Vagina (tissue), 2 donors: Measurements from ENCODE around the gene PPFIA2. TPM values are rescaled to one million over a fixed set of nuclear protein-coding genes. Genes with fewer than 3 reads are reported as not detected.

Experiments
- DNase-seq, 2 donors: peaks; one replicate each; pipeline ENCODE4 v3.0.0-alpha.2; 2017; ENCODE audit errors: extremely low spot score in 2 of 2
- H3K27ac ChIP-seq: fragments of 200-600 bp; sonication (generic); one replicate; pipeline ENCODE4 v1.5.1; 2019
- H3K27me3 ChIP-seq: fragments of 200-600 bp; sonication (generic); one replicate; pipeline ENCODE4 v1.5.1; 2019
- H3K36me3 ChIP-seq, 2 donors: fragments of 200-600 bp; sonication (generic); one replicate each; pipeline ENCODE4 v1.5.1; 2017 to 2019
- H3K4me1 ChIP-seq: fragments of 200-600 bp; sonication (generic); one replicate; pipeline ENCODE4 v1.5.1; 2019
- H3K4me3 ChIP-seq, 2 donors: fragments of 200-600 bp; sonication (generic); 1 replicate in 1 of 2; 2 replicates in 1 of 2; pipeline ENCODE4 v1.5.1; 2016 to 2019
- H3K9me3 ChIP-seq: fragments of 200-600 bp; sonication (generic); one replicate; pipeline ENCODE4 v1.5.1; 2019
- POLR2A ChIP-seq, 2 donors: fragments of 450-650 bp; IDR thresholded peaks; one replicate each; pipeline ENCODE4 v1.6.1; 2017; ENCODE audit warnings: antibody characterized with exemption in 2 of 2, mild to moderate bottlenecking in 2 of 2, moderate library complexity in 2 of 2
- POLR2AphosphoS5 ChIP-seq, 2 donors: sonication (generic); formaldehyde crosslinking; IDR thresholded peaks; one replicate each; pipeline ENCODE4 v1.9.0; 2017; ENCODE audit warnings: antibody characterized with exemption in 2 of 2, mild to moderate bottlenecking in 2 of 2, low read depth in 1 of 2; ENCODE audit not compliant: insufficient read depth in 1 of 2
- intact Hi-C: fragments of 100-400 bp; cut with DNase I; formaldehyde crosslinking; loops from one replicate; pipeline ENCODE4 v1.15.1; 2023
- total RNA-seq: library from RNA; depleted of rRNA; stranded (reverse); fragments of >200 nt; gene quantifications from one replicate; pipeline ENCODE4 v1.2.3, GENCODE V29; 2016
- TF ChIP-seq, protein P1 (sequence below), 3 experiments: fragments of 450-650 bp in 2 of 3; fragments of 200-600 bp in 1 of 3; sonication (generic) in 1 of 3; IDR thresholded peaks; one replicate each; pipeline ENCODE4 v1.5.1; 2017 to 2019; ENCODE audit warnings: antibody characterized with exemption in 3 of 3, mild to moderate bottlenecking in 2 of 3, moderate library complexity in 2 of 3

The PPFIA2 gene
- total RNA-seq, 1 donor from 2014 or later: 5.2 TPM

DNA sequence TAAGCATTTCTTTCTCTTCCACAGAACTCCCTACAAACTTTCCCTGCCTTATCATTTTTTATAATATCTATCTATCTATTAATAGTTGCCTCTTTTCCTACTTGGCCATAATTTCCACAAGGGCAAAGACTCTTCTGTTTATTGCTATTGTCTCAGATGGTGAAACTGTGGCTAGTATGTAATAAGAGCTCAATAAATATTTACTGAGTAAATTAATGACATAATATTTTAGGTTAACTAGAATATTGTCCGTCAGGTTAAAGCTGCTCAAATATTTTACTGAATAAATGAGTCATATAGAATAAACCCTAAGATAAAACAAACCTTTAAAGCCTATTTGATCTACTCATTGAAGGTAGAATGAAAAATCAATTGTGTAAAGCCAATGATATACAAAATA is 240.5 kb downstream of the PPFIA2 start:
- H3K9me3 ChIP-seq: no peaks in the 10 kb centered on the region
- no peak overlapping the region for H3K27ac ChIP-seq
- H3K27me3 ChIP-seq: no peaks in the 10 kb centered on the region
- no peak for DNase-seq
- no peak for TF ChIP-seq POLR2A (IDR thresholded peaks at IDR 0.05)
- no peak for TF ChIP-seq POLR2AphosphoS5 (IDR thresholded peaks at IDR 0.05; ENCODE audit: insufficient read depth in 1 of 2, low read depth in 1 of 2)
- TF ChIP-seq, protein P1, sequence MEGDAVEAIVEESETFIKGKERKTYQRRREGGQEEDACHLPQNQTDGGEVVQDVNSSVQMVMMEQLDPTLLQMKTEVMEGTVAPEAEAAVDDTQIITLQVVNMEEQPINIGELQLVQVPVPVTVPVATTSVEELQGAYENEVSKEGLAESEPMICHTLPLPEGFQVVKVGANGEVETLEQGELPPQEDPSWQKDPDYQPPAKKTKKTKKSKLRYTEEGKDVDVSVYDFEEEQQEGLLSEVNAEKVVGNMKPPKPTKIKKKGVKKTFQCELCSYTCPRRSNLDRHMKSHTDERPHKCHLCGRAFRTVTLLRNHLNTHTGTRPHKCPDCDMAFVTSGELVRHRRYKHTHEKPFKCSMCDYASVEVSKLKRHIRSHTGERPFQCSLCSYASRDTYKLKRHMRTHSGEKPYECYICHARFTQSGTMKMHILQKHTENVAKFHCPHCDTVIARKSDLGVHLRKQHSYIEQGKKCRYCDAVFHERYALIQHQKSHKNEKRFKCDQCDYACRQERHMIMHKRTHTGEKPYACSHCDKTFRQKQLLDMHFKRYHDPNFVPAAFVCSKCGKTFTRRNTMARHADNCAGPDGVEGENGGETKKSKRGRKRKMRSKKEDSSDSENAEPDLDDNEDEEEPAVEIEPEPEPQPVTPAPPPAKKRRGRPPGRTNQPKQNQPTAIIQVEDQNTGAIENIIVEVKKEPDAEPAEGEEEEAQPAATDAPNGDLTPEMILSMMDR (IDR thresholded peaks at IDR 0.05): no peak
- intact Hi-C loops: no loop called here
- H3K4me3 ChIP-seq: no peak overlapping the region
- no peaks in the 10 kb centered on the region for H3K4me1 ChIP-seq
- H3K36me3 ChIP-seq: no peaks in the 10 kb centered on the region

DNA sequence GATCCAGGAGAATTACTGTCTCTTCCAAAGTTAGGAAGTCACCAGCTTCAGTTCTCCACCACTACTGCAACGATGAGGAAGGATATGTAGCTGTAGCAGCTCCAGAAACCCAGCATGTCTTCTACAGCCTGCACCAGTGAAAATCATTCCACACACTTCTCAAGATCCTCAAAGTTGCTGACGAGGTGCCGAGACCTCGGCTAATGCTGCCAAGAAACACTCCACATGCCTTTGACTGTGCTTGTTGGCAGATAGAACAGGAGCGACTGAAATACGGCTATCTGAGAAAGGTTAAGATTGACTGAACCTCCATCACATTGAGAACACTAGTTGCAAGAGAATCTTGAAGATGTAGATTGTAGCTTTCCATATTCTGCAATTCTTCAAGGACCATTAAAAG is 241.9 kb downstream of the PPFIA2 start:
- Histone ChIP-seq H3K27me3 (no peaks in the 10 kb centered on the region), H3K4me1 (no peaks in the 10 kb centered on the region), H3K36me3 (no peaks in the 10 kb centered on the region), H3K9me3 (no peaks in the 10 kb centered on the region), H3K27ac (no peak overlapping the region), H3K4me3 (no peak overlapping the region)
- TF ChIP-seq, protein P1 (IDR thresholded peaks at IDR 0.05): no peak
- TF ChIP-seq POLR2AphosphoS5 (IDR thresholded peaks at IDR 0.05; ENCODE audit: insufficient read depth in 1 of 2, low read depth in 1 of 2) (no peak), POLR2A (IDR thresholded peaks at IDR 0.05) (no peak)
- intact Hi-C loops: no loop called here
- DNase-seq: no peak

DNA sequence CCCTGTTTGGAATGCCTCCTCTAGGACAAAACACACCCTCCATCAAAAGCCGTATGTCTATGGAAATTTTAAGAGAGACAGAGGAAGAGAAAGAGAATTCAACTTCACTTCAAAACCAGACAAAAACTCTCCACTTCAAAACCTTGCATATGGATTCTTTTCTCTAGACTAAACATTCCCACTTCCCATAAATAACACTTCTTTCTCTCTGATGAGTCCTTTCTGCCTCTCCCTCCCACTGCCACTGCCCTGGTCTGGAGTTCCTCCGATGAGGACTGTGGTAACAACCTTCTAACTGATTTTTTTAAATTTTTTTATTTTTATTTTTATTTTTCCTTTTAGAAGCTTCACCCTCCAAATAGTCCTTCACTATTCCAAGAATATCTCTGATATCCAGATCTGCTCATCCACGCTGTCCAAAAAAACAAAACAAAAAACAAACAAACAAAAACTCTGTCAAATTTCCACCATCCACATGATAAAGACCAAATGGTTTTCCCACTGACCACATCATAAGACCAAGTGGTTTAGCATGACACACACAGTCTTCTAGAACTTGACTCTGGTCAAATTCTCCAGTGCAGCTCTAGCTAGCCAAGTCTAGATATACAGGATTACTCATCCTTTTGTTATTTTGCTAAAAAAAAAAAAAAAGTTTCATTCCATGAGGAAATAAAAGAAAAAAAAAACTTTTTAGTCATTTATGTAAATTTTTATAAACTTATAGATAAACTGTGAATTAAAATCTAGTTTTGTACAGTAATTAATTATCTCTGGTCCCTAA is 256.0 kb downstream of the PPFIA2 start:
- H3K27me3 ChIP-seq: no peaks in the 10 kb centered on the region
- intact Hi-C loops: no loop called here
- no peaks in the 10 kb centered on the region for H3K4me1 ChIP-seq
- DNase-seq: no peak
- H3K9me3 ChIP-seq: no peaks in the 10 kb centered on the region
- no peaks in the 10 kb centered on the region for H3K36me3 ChIP-seq
- H3K4me3 ChIP-seq: no peak overlapping the region
- TF ChIP-seq POLR2AphosphoS5 (IDR thresholded peaks at IDR 0.05; ENCODE audit: insufficient read depth in 1 of 2, low read depth in 1 of 2): no peak
- TF ChIP-seq, protein P1 (IDR thresholded peaks at IDR 0.05): no peak
- TF ChIP-seq POLR2A (IDR thresholded peaks at IDR 0.05): no peak
- H3K27ac ChIP-seq: no peak overlapping the region

DNA sequence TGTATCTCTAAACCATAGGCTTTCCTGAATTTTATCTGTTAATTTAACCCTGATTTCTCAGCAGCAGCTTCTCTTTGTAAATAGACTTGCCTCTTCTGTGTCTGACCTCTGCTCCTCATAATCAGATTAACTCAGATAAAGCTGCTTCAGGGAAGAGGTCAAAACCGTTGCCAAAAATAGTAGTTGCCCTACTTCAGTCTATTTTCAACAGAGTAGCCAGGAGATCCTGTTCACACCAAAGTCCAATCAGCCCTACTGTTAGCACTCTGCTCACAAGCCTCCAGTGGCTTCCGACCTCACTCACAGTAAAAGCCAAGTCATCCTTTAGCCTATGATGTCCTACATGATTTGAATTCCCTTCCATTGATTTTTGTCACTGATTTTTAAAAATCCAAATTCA is 258.4 kb downstream of the PPFIA2 start:
- TF ChIP-seq POLR2AphosphoS5 (IDR thresholded peaks at IDR 0.05; ENCODE audit: insufficient read depth in 1 of 2, low read depth in 1 of 2) (no peak), POLR2A (IDR thresholded peaks at IDR 0.05) (no peak)
- TF ChIP-seq, protein P1 (IDR thresholded peaks at IDR 0.05): no peak
- intact Hi-C loops: no loop called here
- no peak for DNase-seq
- H3K36me3 ChIP-seq: no peaks in the 10 kb centered on the region
- no peak overlapping the region for H3K4me3 ChIP-seq
- no peaks in the 10 kb centered on the region for H3K27me3 ChIP-seq
- H3K4me1 ChIP-seq: no peaks in the 10 kb centered on the region
- no peaks in the 10 kb centered on the region for H3K9me3 ChIP-seq
- H3K27ac ChIP-seq: no peak overlapping the region

DNA sequence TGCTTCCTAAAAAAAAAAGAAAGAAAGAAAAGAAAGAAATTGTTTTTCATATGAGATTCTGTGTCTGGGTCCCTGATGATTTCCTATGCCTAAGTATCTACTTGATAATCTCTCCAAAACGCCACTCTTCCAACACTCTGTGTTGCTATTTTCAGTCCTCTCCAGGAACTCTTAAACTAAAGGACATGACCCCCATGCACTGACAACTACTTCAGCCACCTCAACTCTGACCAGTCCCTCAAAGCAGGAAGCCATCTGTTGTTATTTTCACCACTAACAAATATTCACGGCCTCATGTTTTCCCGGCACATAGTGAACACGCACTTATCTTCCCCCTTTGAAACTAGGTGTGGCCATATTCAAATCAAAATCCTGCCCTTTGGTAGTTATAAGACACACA is 259.3 kb downstream of the PPFIA2 start:
- Histone ChIP-seq H3K9me3 (no peaks in the 10 kb centered on the region), H3K4me1 (no peaks in the 10 kb centered on the region), H3K36me3 (no peaks in the 10 kb centered on the region), H3K4me3 (no peak overlapping the region), H3K27me3 (no peaks in the 10 kb centered on the region), H3K27ac (no peak overlapping the region)
- DNase-seq: no peak
- intact Hi-C loops: no loop called here
- TF ChIP-seq POLR2AphosphoS5 (IDR thresholded peaks at IDR 0.05; ENCODE audit: insufficient read depth in 1 of 2, low read depth in 1 of 2): no peak
- TF ChIP-seq, protein P1 (IDR thresholded peaks at IDR 0.05): no peak
- no peak for TF ChIP-seq POLR2A (IDR thresholded peaks at IDR 0.05)
